IMR-90 (cell line): ENCODE results near the gene BMP7. TPM values are rescaled to one million over a fixed set of nuclear protein-coding genes. Genes with fewer than 3 reads are reported as not detected.

Experiments
- ATAC-seq: fragments of 200-7000 bp; cut with Tn5 transposase; 2 replicates; pipeline ENCODE4 v1.9.1; 2020; ENCODE audit warnings: low read depth, mild to moderate bottlenecking, moderate library complexity
- BruUV-seq: library from RNA; stranded (reverse); fragments of 400-500 nt; replicated peaks from 2 replicates; lab custom pipeline; 2021; lab: Mats Ljungman, UMichigan
- CTCF ChIA-PET: fragments of 300-600 bp; formaldehyde crosslinking; extraction: SDS; loops from one replicate; lab custom pipeline; 2021; ENCODE audit warnings: antibody characterized with exemption; lab: Yijun Ruan, JAX
- POLR2A ChIA-PET: fragments of 300-600 bp; sonication (Branson Sonifier 250); formaldehyde crosslinking; loops from one replicate; lab custom pipeline; 2022; ENCODE audit warnings: antibody characterized with exemption; ENCODE audit not compliant: unreplicated experiment; lab: Charles Lee
- DNase-seq: peaks from one replicate; pipeline ENCODE4 v3.0.0; 2013
- H2AFZ ChIP-seq: replicated peaks from 2 replicates; pipeline ENCODE3; 2013; ENCODE audit warnings: low read length, mild to moderate bottlenecking; ENCODE audit not compliant: poor library complexity
- H2AK5ac ChIP-seq: 2 replicates; pipeline ENCODE4 v1.6.1; 2013; ENCODE audit warnings: low read depth, low read length, inconsistent platforms
- H2AK9ac ChIP-seq: replicated peaks from 2 replicates; pipeline ENCODE3; 2013; ENCODE audit warnings: mild to moderate bottlenecking, low read depth, low read length, moderate library complexity; ENCODE audit not compliant: poor library complexity
- H2BK120ac ChIP-seq: 2 replicates; pipeline ENCODE4 v1.6.1; 2013; ENCODE audit warnings: low read depth, low read length, inconsistent platforms
- H2BK15ac ChIP-seq: 3 replicates; pipeline ENCODE4 v1.6.1; 2013; ENCODE audit warnings: low read depth, low read length, inconsistent platforms
- H2BK20ac ChIP-seq: 2 replicates; pipeline ENCODE4 v1.6.1; 2013; ENCODE audit warnings: low read depth, mild to moderate bottlenecking, inconsistent platforms, low read length, moderate library complexity
- H2BK5ac ChIP-seq: 2 replicates; pipeline ENCODE4 v1.6.1; 2013; ENCODE audit warnings: mild to moderate bottlenecking, low read depth, low read length, inconsistent platforms; ENCODE audit not compliant: poor library complexity, severe bottlenecking
- H3K14ac ChIP-seq: replicated peaks from 2 replicates; pipeline ENCODE4 v1.6.1; 2013; ENCODE audit warnings: low read depth, low read length, inconsistent platforms
- H3K18ac ChIP-seq: 2 replicates; pipeline ENCODE4 v1.6.1; 2013; ENCODE audit warnings: low read depth, low read length, control low read depth
- H3K23ac ChIP-seq: 2 replicates; pipeline ENCODE4 v1.6.1; 2013; ENCODE audit warnings: low read depth, low read length, inconsistent platforms
- H3K27ac ChIP-seq: 2 replicates; pipeline ENCODE4 v1.5.1; 2013; ENCODE audit warnings: mild to moderate bottlenecking, control low read depth, low read length; ENCODE audit not compliant: insufficient read depth
- H3K27me3 ChIP-seq: 2 replicates; pipeline ENCODE4 v1.6.1; 2013; ENCODE audit warnings: low read length; ENCODE audit not compliant: control insufficient read depth, insufficient read depth
- H3K36me3 ChIP-seq: 2 replicates; pipeline ENCODE4 v1.6.1; 2013; ENCODE audit warnings: low read length, mixed read lengths; ENCODE audit not compliant: control insufficient read depth, insufficient read depth
- H3K4ac ChIP-seq: 2 replicates; pipeline ENCODE4 v1.6.1; 2013; ENCODE audit warnings: low read depth, low read length, inconsistent platforms
- H3K4me1 ChIP-seq: 2 replicates; pipeline ENCODE4 v1.6.1; 2013; ENCODE audit warnings: low read length, mixed read lengths; ENCODE audit not compliant: control insufficient read depth, insufficient read depth
- H3K4me2 ChIP-seq: 2 replicates; pipeline ENCODE4 v1.6.1; 2013; ENCODE audit warnings: low read depth, mild to moderate bottlenecking, control low read depth, low read length, moderate library complexity
- H3K4me3 ChIP-seq: 2 replicates; pipeline ENCODE4 v1.5.1; 2013; ENCODE audit warnings: low read depth, mild to moderate bottlenecking, control low read depth, low read length, moderate library complexity; ENCODE audit not compliant: insufficient read depth
- H3K56ac ChIP-seq: 2 replicates; pipeline ENCODE4 v1.6.1; 2013; ENCODE audit warnings: low read length, inconsistent platforms; ENCODE audit not compliant: insufficient read depth; ENCODE audit errors: extremely low read depth
- H3K79me1 ChIP-seq, 2 experiments: 2 replicates each; pipeline ENCODE4 v1.6.1; 2013; ENCODE audit warnings: low read length in 2 of 2, inconsistent platforms in 1 of 2, low read depth in 1 of 2
- H3K9ac ChIP-seq: 2 replicates; pipeline ENCODE4 v1.6.1; 2013; ENCODE audit warnings: low read depth, low read length, control low read depth
- H3K9me1 ChIP-seq: 2 replicates; pipeline ENCODE4 v1.6.1; 2013; ENCODE audit warnings: low read length, inconsistent platforms; ENCODE audit not compliant: insufficient read depth
- H3K9me3 ChIP-seq: 2 replicates; pipeline ENCODE4 v1.6.1; 2013; ENCODE audit warnings: low read length; ENCODE audit not compliant: control insufficient read depth, insufficient read depth
- H4K20me1 ChIP-seq: 2 replicates; pipeline ENCODE4 v1.6.1; 2013; ENCODE audit warnings: low read length, inconsistent platforms; ENCODE audit not compliant: insufficient read depth
- H4K5ac ChIP-seq: 2 replicates; pipeline ENCODE4 v1.6.1; 2013; ENCODE audit warnings: mild to moderate bottlenecking, low read depth, low read length, control low read depth
- H4K8ac ChIP-seq, 2 experiments: 2 replicates each; pipeline ENCODE4 v1.6.1; 2013; ENCODE audit warnings: low read depth in 2 of 2, low read length in 2 of 2, control low read depth in 1 of 2, inconsistent platforms in 1 of 2
- H4K91ac ChIP-seq: 2 replicates; pipeline ENCODE4 v1.6.1; 2013; ENCODE audit warnings: low read depth, low read length, inconsistent platforms; ENCODE audit not compliant: insufficient read depth
- BHLHE40 ChIP-seq: fragments of 150-350 bp; IDR thresholded peaks from 2 replicates; pipeline ENCODE4 v1.6.1; 2016; ENCODE audit warnings: mild to moderate bottlenecking, low read depth, low read length
- CEBPB ChIP-seq: IDR thresholded peaks from 2 replicates; pipeline ENCODE4 v1.6.1; 2012; ENCODE audit warnings: low read depth, low read length, improper control_type of control experiment
- CHD1 ChIP-seq: IDR thresholded peaks from 2 replicates; pipeline ENCODE4 v1.6.1; 2012; ENCODE audit warnings: low read depth, low read length, improper control_type of control experiment
- FOS ChIP-seq: fragments of 150-350 bp; IDR thresholded peaks from 2 replicates; pipeline ENCODE4 v1.6.1; 2016; ENCODE audit warnings: low read depth, low read length
- MAFK ChIP-seq: IDR thresholded peaks from 2 replicates; pipeline ENCODE4 v1.6.1; 2012; ENCODE audit warnings: low read depth, low read length, improper control_type of control experiment
- MAZ ChIP-seq: IDR thresholded peaks from 2 replicates; pipeline ENCODE4 v1.6.1; 2012; ENCODE audit warnings: low read depth, mild to moderate bottlenecking, low read length, improper control_type of control experiment, moderate library complexity, borderline replicate concordance
- MXI1 ChIP-seq: IDR thresholded peaks from 2 replicates; pipeline ENCODE4 v1.6.1; 2012; ENCODE audit warnings: low read depth, mild to moderate bottlenecking, low read length, moderate library complexity, borderline replicate concordance
- NFE2L2 ChIP-seq: fragments of 150-350 bp; IDR thresholded peaks from 2 replicates; pipeline ENCODE4 v1.6.1; 2016; ENCODE audit warnings: low read depth, mild to moderate bottlenecking, low read length
- POLR2A ChIP-seq: IDR thresholded peaks from 2 replicates; pipeline ENCODE4 v1.6.1; 2012; ENCODE audit warnings: mild to moderate bottlenecking, low read depth, low read length
- RCOR1 ChIP-seq: IDR thresholded peaks from 2 replicates; pipeline ENCODE4 v1.6.1; 2012; ENCODE audit warnings: mild to moderate bottlenecking, low read length, improper control_type of control experiment; ENCODE audit not compliant: insufficient replicate concordance
- RFX5 ChIP-seq: IDR thresholded peaks from 2 replicates; pipeline ENCODE4 v1.8.0; 2012; ENCODE audit warnings: low read depth, mild to moderate bottlenecking, low read length, moderate library complexity
- SMC3 ChIP-seq: fragments of 150-350 bp; IDR thresholded peaks from 2 replicates; pipeline ENCODE4 v1.6.1; 2016; ENCODE audit warnings: low read depth, mild to moderate bottlenecking, antibody characterized with exemption, low read length, moderate library complexity
- WGBS, 2 experiments: methylation state at CpG; one replicate each; pipeline versions ENCODE4 v1.1.5 to v1.1.7; 2013; ENCODE audit warnings: missing lambda C conversion rate in 2 of 2; ENCODE audit not compliant: insufficient read length in 1 of 2; ENCODE audit errors: extremely low coverage in 2 of 2; 5-methylcytosine and 5-hydroxymethylcytosine counted together
- dilution Hi-C: fragments of 300-500 bp; cut with HindIII; formaldehyde crosslinking; loops from one replicate; pipeline ENCODE4 v1.14.3; 2018; ENCODE audit warnings: low sequenced_read_pairs; ENCODE audit not compliant: unreplicated experiment
- in situ Hi-C: fragments of 300-500 bp; cut with MboI; formaldehyde crosslinking; loops from 3 replicates; pipeline ENCODE4 v1.14.3; 2019; ENCODE audit warnings: low sequenced_read_pairs, inconsistent platforms, mixed read lengths
- intact Hi-C: fragments of 100-400 bp; cut with micrococcal nuclease; formaldehyde crosslinking; loops from 2 replicates; pipeline ENCODE4 v1.10.0; 2022
- polyA plus RNA-seq, 3 experiments: library from polyadenylated mRNA; depleted of rRNA; stranded (reverse); fragments of >200 nt; gene quantifications; 2 replicates each; pipeline ENCODE4 v1.2.3, GENCODE V29; 2012; ENCODE audit warnings: low replicate concordance in 1 of 3
- total RNA-seq: library from RNA; depleted of rRNA; stranded (reverse); fragments of >200 nt; gene quantifications from 2 replicates; pipeline ENCODE4 v1.2.3, GENCODE V29; 2012
- TF ChIP-seq, protein P1 (sequence below): fragments of 150-350 bp; IDR thresholded peaks from 2 replicates; pipeline ENCODE4 v1.6.1; 2017; ENCODE audit warnings: mild to moderate bottlenecking, antibody characterized with exemption, low read length, low read depth
- TF ChIP-seq, protein P2 (sequence below): fragments of 150-350 bp; IDR thresholded peaks from 2 replicates; pipeline ENCODE4 v1.6.1; 2016; ENCODE audit warnings: low read depth, mild to moderate bottlenecking, low read length, moderate library complexity, borderline replicate concordance

The BMP7 gene
- total and polyA plus RNA-seq, 2 of the 4 experiments (the other 2 are of a cell fraction): not detected

- no peak overlapping the region for H2AFZ ChIP-seq
- no peak overlapping the region for H2AK9ac ChIP-seq
- H3K79me1 ChIP-seq: no peaks in the 10 kb centered on the region
- ChIA-PET POLR2A (no interaction called here), CTCF (no interaction called here)
- no peak overlapping the region for H4K8ac ChIP-seq
- DNase-seq: no peak
- H3K4me2 ChIP-seq: no peak overlapping the region
- no peaks in the 10 kb centered on the region for H3K27me3 ChIP-seq
- dilution Hi-C loops (no loop called here), in situ Hi-C loops (no loop called here), intact Hi-C loops (no loop called here)
- H3K4ac ChIP-seq: no peak overlapping the region
- ATAC-seq: no peak
- no peaks in the 10 kb centered on the region for H4K20me1 ChIP-seq
- H2BK5ac ChIP-seq: no peak overlapping the region
- no peak overlapping the region for H3K14ac ChIP-seq
- H3K18ac ChIP-seq: no peak overlapping the region
- no peak overlapping the region for H4K91ac ChIP-seq
- no TSS peak for BruUV-seq
- no peak overlapping the region for H3K9ac ChIP-seq
- peaks cover 15% of the 10 kb centered on the region; the same call in 1 of the 2 replicates for H3K9me3 ChIP-seq
- no peaks in the 10 kb centered on the region for H3K9me1 ChIP-seq
- H2BK20ac ChIP-seq: no peak overlapping the region
- TF ChIP-seq BHLHE40 (no peak), NFE2L2 (no peak), MXI1 (no peak), SMC3 (no peak), CHD1 (no peak), POLR2A (no peak), MAZ (no peak), CEBPB (no peak), RFX5 (no peak), RCOR1 (no peak), FOS (no peak), MAFK (no peak)
- TF ChIP-seq, protein P1, sequence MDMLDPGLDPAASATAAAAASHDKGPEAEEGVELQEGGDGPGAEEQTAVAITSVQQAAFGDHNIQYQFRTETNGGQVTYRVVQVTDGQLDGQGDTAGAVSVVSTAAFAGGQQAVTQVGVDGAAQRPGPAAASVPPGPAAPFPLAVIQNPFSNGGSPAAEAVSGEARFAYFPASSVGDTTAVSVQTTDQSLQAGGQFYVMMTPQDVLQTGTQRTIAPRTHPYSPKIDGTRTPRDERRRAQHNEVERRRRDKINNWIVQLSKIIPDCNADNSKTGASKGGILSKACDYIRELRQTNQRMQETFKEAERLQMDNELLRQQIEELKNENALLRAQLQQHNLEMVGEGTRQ: no peak
- TF ChIP-seq, protein P2, sequence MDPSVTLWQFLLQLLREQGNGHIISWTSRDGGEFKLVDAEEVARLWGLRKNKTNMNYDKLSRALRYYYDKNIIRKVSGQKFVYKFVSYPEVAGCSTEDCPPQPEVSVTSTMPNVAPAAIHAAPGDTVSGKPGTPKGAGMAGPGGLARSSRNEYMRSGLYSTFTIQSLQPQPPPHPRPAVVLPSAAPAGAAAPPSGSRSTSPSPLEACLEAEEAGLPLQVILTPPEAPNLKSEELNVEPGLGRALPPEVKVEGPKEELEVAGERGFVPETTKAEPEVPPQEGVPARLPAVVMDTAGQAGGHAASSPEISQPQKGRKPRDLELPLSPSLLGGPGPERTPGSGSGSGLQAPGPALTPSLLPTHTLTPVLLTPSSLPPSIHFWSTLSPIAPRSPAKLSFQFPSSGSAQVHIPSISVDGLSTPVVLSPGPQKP: no peak
- H3K23ac ChIP-seq: no peak overlapping the region
- no peak overlapping the region for H3K4me3 ChIP-seq
- H2AK5ac ChIP-seq: no peak overlapping the region
- H3K36me3 ChIP-seq: no peaks in the 10 kb centered on the region
- no peak overlapping the region for H3K56ac ChIP-seq
- no peak overlapping the region for H3K27ac ChIP-seq
- no peak overlapping the region for H4K5ac ChIP-seq
- WGBS, 2 experiments: 4% methylated on average over 3 of the region's 7 CpGs; no CpG with 5 or more reads in 1 of the 2 experiments
- H3K4me1 ChIP-seq: no peaks in the 10 kb centered on the region
- H2BK15ac ChIP-seq: no peak overlapping the region
- no peak overlapping the region for H2BK120ac ChIP-seq
Measured at GRCh38 chr20:57200882-57201695, 65.4 kb downstream of the BMP7 start.
